B cell (primary cell): ENCODE data around the gene DTNBP1. TPM values are rescaled to one million over a fixed set of nuclear protein-coding genes. Genes with fewer than 3 reads are reported as not detected.

Source experiments
- ATAC-seq: fragments of 200-7000 bp; cut with Tn5 transposase; one replicate; pipeline ENCODE4 v1.10.0; 2021; ENCODE audit warnings: low read depth, mild to moderate bottlenecking, moderate number of reproducible peaks, moderate library complexity
- CTCF ChIA-PET: fragments of 350-600 bp; sonication (Branson Sonifier 250); formaldehyde crosslinking; loops from one replicate; lab custom pipeline; 2021; ENCODE audit warnings: antibody characterized with exemption, inconsistent platforms; lab: Charles Lee
- POLR2A ChIA-PET: fragments of 350-600 bp; sonication (Branson Sonifier 250); formaldehyde crosslinking; loops from one replicate; lab custom pipeline; 2021; ENCODE audit warnings: antibody characterized with exemption; lab: Charles Lee
- DNase-seq: peaks from one replicate; pipeline ENCODE4 v3.0.0; 2013
- H2AFZ ChIP-seq: 2 replicates; pipeline ENCODE4 v1.6.1; 2012; ENCODE audit warnings: mild to moderate bottlenecking, low read depth, low read length; ENCODE audit not compliant: insufficient read depth, poor library complexity, severe bottlenecking
- H3K27ac ChIP-seq, 2 donors: 1 replicate in 1 of 2; 2 replicates in 1 of 2; pipeline ENCODE4 v1.5.1; 2012 to 2013; ENCODE audit warnings: low read length in 2 of 2, mild to moderate bottlenecking in 2 of 2, moderate library complexity in 1 of 2
- H3K27me3 ChIP-seq, 4 experiments: fragments of 200-600 bp in 1 of 4; sonication (generic) in 1 of 4; replicated peaks in 1 of 4; 1 replicate in 2 of 4; 2 replicates in 2 of 4; pipeline versions ENCODE4 v1.6.1 to v1.7.0; 2013 to 2016; ENCODE audit warnings: low read length in 3 of 4, mild to moderate bottlenecking in 2 of 4, mixed read lengths in 1 of 4, moderate library complexity in 1 of 4; ENCODE audit not compliant: insufficient read depth in 4 of 4, control insufficient read depth in 3 of 4; ENCODE audit errors: control extremely low read depth in 1 of 4
- H3K36me3 ChIP-seq, 2 experiments: replicated peaks in 1 of 2; 1 replicate in 1 of 2; 2 replicates in 1 of 2; pipeline versions ENCODE4 v1.6.1 to v1.7.1; 2013; ENCODE audit warnings: low read length in 1 of 2; ENCODE audit not compliant: insufficient read depth in 2 of 2, control insufficient read depth in 1 of 2; ENCODE audit errors: control extremely low read depth in 1 of 2, extremely low read depth in 1 of 2
- H3K4me1 ChIP-seq, 2 donors: fragments of 200-600 bp in 1 of 2; sonication (generic) in 1 of 2; 1 replicate in 1 of 2; 2 replicates in 1 of 2; pipeline versions ENCODE4 v1.5.1 to v1.6.1; 2013 to 2017; ENCODE audit warnings: low read length in 2 of 2; ENCODE audit not compliant: control insufficient read depth in 2 of 2, insufficient read depth in 2 of 2
- H3K4me2 ChIP-seq: replicated peaks from 2 replicates; pipeline ENCODE3; 2012; ENCODE audit warnings: mild to moderate bottlenecking, low read depth, low read length; ENCODE audit not compliant: poor library complexity, severe bottlenecking
- H3K4me3 ChIP-seq, 5 experiments: fragments of 200-600 bp in 1 of 5; sonication (generic) in 1 of 5; 1 replicate in 3 of 5; 2 replicates in 2 of 5; pipeline versions ENCODE4 v1.5.1 to v1.7.0; 2011 to 2016; ENCODE audit warnings: low read length in 4 of 5, mild to moderate bottlenecking in 4 of 5, low read depth in 2 of 5, control low read depth in 1 of 5, moderate library complexity in 1 of 5; ENCODE audit not compliant: insufficient read depth in 1 of 5; ENCODE audit errors: control extremely low read depth in 1 of 5, extremely low read depth in 1 of 5
- H3K79me2 ChIP-seq: fragments of 200-600 bp; sonication (generic); one replicate; pipeline ENCODE4 v1.6.0; 2016; ENCODE audit warnings: low read length; ENCODE audit not compliant: control insufficient read depth, insufficient read depth
- H3K9ac ChIP-seq: fragments of 200-600 bp; sonication (generic); 2 replicates; pipeline ENCODE4 v1.6.1; 2017; ENCODE audit warnings: mild to moderate bottlenecking, low read length, moderate library complexity
- H3K9me3 ChIP-seq, 3 donors: one replicate each; pipeline versions ENCODE4 v1.6.1 to v1.7.1; 2013; ENCODE audit warnings: low read length in 2 of 3; ENCODE audit not compliant: control insufficient read depth in 2 of 3, insufficient read depth in 1 of 3; ENCODE audit errors: control extremely low read depth in 1 of 3
- H4K20me1 ChIP-seq: 2 replicates; pipeline ENCODE4 v1.6.0; 2012; ENCODE audit warnings: mild to moderate bottlenecking, low read length; ENCODE audit not compliant: insufficient read depth, control insufficient read depth, poor library complexity, severe bottlenecking
- H3K27ac Mint-ChIP-seq: one replicate; pipeline ENCODE4 v1.8.0; 2021; ENCODE audit warnings: mixed read lengths
- H3K27me3 Mint-ChIP-seq: one replicate; pipeline ENCODE4 v1.8.0; 2021; ENCODE audit warnings: mixed read lengths
- H3K4me1 Mint-ChIP-seq: one replicate; pipeline ENCODE4 v1.8.0; 2021; ENCODE audit warnings: mixed read lengths
- H3K4me3 Mint-ChIP-seq: one replicate; pipeline ENCODE4 v1.8.0; 2021; ENCODE audit warnings: mixed read lengths
- H3K9me3 Mint-ChIP-seq: one replicate; pipeline ENCODE4 v1.8.0; 2022; ENCODE audit warnings: mixed read lengths; ENCODE audit not compliant: insufficient read depth
- CTCF ChIP-seq: fragments of 200-600 bp; IDR thresholded peaks from one replicate; pipeline ENCODE4 v1.8.0; 2022; ENCODE audit warnings: antibody characterized with exemption, mild to moderate bottlenecking
- EZH2 ChIP-seq: IDR thresholded peaks from 2 replicates; pipeline ENCODE4 v1.6.1; 2012; ENCODE audit warnings: borderline replicate concordance, low read depth, mild to moderate bottlenecking, moderate library complexity, low read length; ENCODE audit not compliant: insufficient read depth, poor library complexity, severe bottlenecking
- WGBS: methylation state at CpG from one replicate; pipeline ENCODE4 v1.1.5; 2013; ENCODE audit warnings: missing lambda C conversion rate; ENCODE audit not compliant: insufficient coverage; 5-methylcytosine and 5-hydroxymethylcytosine counted together
- intact Hi-C: fragments of 100-400 bp; cut with micrococcal nuclease; formaldehyde crosslinking; loops from one replicate; pipeline ENCODE4 v1.10.0; 2022
- polyA plus RNA-seq: library from polyadenylated mRNA; depleted of rRNA; stranded (reverse); fragments of >200 nt; gene quantifications from 2 replicates; pipeline ENCODE4 v1.2.3, GENCODE V29; 2012
- total RNA-seq, 2 donors: library from RNA; stranded (reverse); fragments of 120-200 nt in 1 of 2; gene quantifications; 1 replicate in 1 of 2; 2 replicates in 1 of 2; pipeline versions ENCODE4 v1.2.3 to v1.2.4, GENCODE V29; 2013 to 2022

Gene DTNBP1
- total and polyA plus RNA-seq, 2 donors (not counting 1 experiment from before 2014, with no cell fraction given) = 31.4 to 73.0 TPM

GRCh38 chr6:15551798-15552197, 111.0 kb downstream of the DTNBP1 start:
- H3K27ac ChIP-seq = peak overlapping the region; percentile 1 to 62
- no peaks in the 10 kb centered on the region for H3K36me3 ChIP-seq
- DNase-seq (peak; percentile 51), ATAC-seq (peak; percentile 84)
- intact Hi-C loops = no loop called here
- H3K9ac ChIP-seq = peak overlapping the region; percentile 5
- Mint-ChIP-seq H3K27me3 (no peaks in the 10 kb centered on the region), H3K27ac (peak overlapping the region; percentile 78), H3K9me3 (no peaks in the 10 kb centered on the region), H3K4me3 (peak overlapping the region; percentile 50), H3K4me1 (peaks cover 62% of the 10 kb centered on the region)
- H4K20me1 ChIP-seq = peaks cover 6% of the 10 kb centered on the region
- H3K4me3 ChIP-seq = no peak overlapping the region
- 9% methylated on average over 6 of the region's 6 CpGs for WGBS
- no peak overlapping the region for H2AFZ ChIP-seq
- no peak for TF ChIP-seq CTCF
- no peak for TF ChIP-seq EZH2
- ChIA-PET CTCF (interaction anchor here (1.5 kb wide), 1 partner anchor 579 kb away, joined by 3 read pairs; no protein-coding TSS in a partner anchor), POLR2A (no interaction called here)
- H3K4me2 ChIP-seq = peak overlapping the region; percentile 57
- peaks cover 26 to 35% of the 10 kb centered on the region in 2 donors for H3K4me1 ChIP-seq
- peaks cover 43% of the 10 kb centered on the region for H3K79me2 ChIP-seq
- H3K27me3 ChIP-seq = no peaks in the 10 kb centered on the region
- peaks cover 0 to 6% (median 0%) of the 10 kb centered on the region in 3 donors for H3K9me3 ChIP-seq

- no peak for DNase-seq
- intact Hi-C loops = no loop called here
- no peak overlapping the region for H2AFZ ChIP-seq
- Mint-ChIP-seq H3K27ac (peak overlapping the region; percentile 78), H3K9me3 (no peaks in the 10 kb centered on the region), H3K4me1 (peaks cover 58% of the 10 kb centered on the region), H3K4me3 (peak overlapping the region; percentile 50), H3K27me3 (no peaks in the 10 kb centered on the region)
- ChIA-PET CTCF (interaction anchor here (0.7 kb wide), 1 partner anchor 1456 kb away, joined by 3 read pairs; no protein-coding TSS in a partner anchor), POLR2A (no interaction called here)
- no peaks in the 10 kb centered on the region for H3K27me3 ChIP-seq
- H3K9ac ChIP-seq = peak overlapping the region; percentile 5
- H3K4me3 ChIP-seq = no peak overlapping the region
- peak overlapping the region; percentile 57 for H3K4me2 ChIP-seq
- ATAC-seq = no peak
- peaks cover 26 to 35% of the 10 kb centered on the region in 2 donors for H3K4me1 ChIP-seq
- H3K36me3 ChIP-seq = no peaks in the 10 kb centered on the region
- H3K27ac ChIP-seq = peak overlapping the region; percentile 1 to 62
- H3K79me2 ChIP-seq = peaks cover 48% of the 10 kb centered on the region
- WGBS = 57% methylated on average over 7 of the region's 7 CpGs
- TF ChIP-seq CTCF (no peak), EZH2 (no peak)
- peaks cover 0 to 6% (median 0%) of the 10 kb centered on the region in 3 donors for H3K9me3 ChIP-seq
- peaks cover 6% of the 10 kb centered on the region for H4K20me1 ChIP-seq
Observed at GRCh38 chr6:15551262-15551661, 111.6 kb downstream of the DTNBP1 start.
